IMR-90 (cell line): ENCODE measurements around the gene H1-8. TPM values are rescaled to one million over a fixed set of nuclear protein-coding genes. Genes with fewer than 3 reads are reported as not detected.

Experiments used
- ATAC-seq: fragments of 200-7000 bp; cut with Tn5 transposase; 2 replicates; pipeline ENCODE4 v1.9.1; 2020; ENCODE audit warnings: low read depth, mild to moderate bottlenecking, moderate library complexity
- BruUV-seq: library from RNA; stranded (reverse); fragments of 400-500 nt; replicated peaks from 2 replicates; lab custom pipeline; 2021; lab: Mats Ljungman, UMichigan
- CTCF ChIA-PET: fragments of 300-600 bp; formaldehyde crosslinking; extraction: SDS; loops from one replicate; lab custom pipeline; 2021; ENCODE audit warnings: antibody characterized with exemption; lab: Yijun Ruan, JAX
- POLR2A ChIA-PET: fragments of 300-600 bp; sonication (Branson Sonifier 250); formaldehyde crosslinking; loops from one replicate; lab custom pipeline; 2022; ENCODE audit warnings: antibody characterized with exemption; ENCODE audit not compliant: unreplicated experiment; lab: Charles Lee
- DNase-seq: peaks from one replicate; pipeline ENCODE4 v3.0.0; 2013
- H2AFZ ChIP-seq: replicated peaks from 2 replicates; pipeline ENCODE3; 2013; ENCODE audit warnings: low read length, mild to moderate bottlenecking; ENCODE audit not compliant: poor library complexity
- H2AK5ac ChIP-seq: 2 replicates; pipeline ENCODE4 v1.6.1; 2013; ENCODE audit warnings: low read depth, low read length, inconsistent platforms
- H2AK9ac ChIP-seq: replicated peaks from 2 replicates; pipeline ENCODE3; 2013; ENCODE audit warnings: mild to moderate bottlenecking, low read depth, low read length, moderate library complexity; ENCODE audit not compliant: poor library complexity
- H2BK120ac ChIP-seq: 2 replicates; pipeline ENCODE4 v1.6.1; 2013; ENCODE audit warnings: low read depth, low read length, inconsistent platforms
- H2BK15ac ChIP-seq: 3 replicates; pipeline ENCODE4 v1.6.1; 2013; ENCODE audit warnings: low read depth, low read length, inconsistent platforms
- H2BK20ac ChIP-seq: 2 replicates; pipeline ENCODE4 v1.6.1; 2013; ENCODE audit warnings: low read depth, mild to moderate bottlenecking, inconsistent platforms, low read length, moderate library complexity
- H2BK5ac ChIP-seq: 2 replicates; pipeline ENCODE4 v1.6.1; 2013; ENCODE audit warnings: mild to moderate bottlenecking, low read depth, low read length, inconsistent platforms; ENCODE audit not compliant: poor library complexity, severe bottlenecking
- H3K14ac ChIP-seq: replicated peaks from 2 replicates; pipeline ENCODE4 v1.6.1; 2013; ENCODE audit warnings: low read depth, low read length, inconsistent platforms
- H3K18ac ChIP-seq: 2 replicates; pipeline ENCODE4 v1.6.1; 2013; ENCODE audit warnings: low read depth, low read length, control low read depth
- H3K23ac ChIP-seq: 2 replicates; pipeline ENCODE4 v1.6.1; 2013; ENCODE audit warnings: low read depth, low read length, inconsistent platforms
- H3K27ac ChIP-seq: 2 replicates; pipeline ENCODE4 v1.5.1; 2013; ENCODE audit warnings: mild to moderate bottlenecking, control low read depth, low read length; ENCODE audit not compliant: insufficient read depth
- H3K27me3 ChIP-seq: 2 replicates; pipeline ENCODE4 v1.6.1; 2013; ENCODE audit warnings: low read length; ENCODE audit not compliant: control insufficient read depth, insufficient read depth
- H3K36me3 ChIP-seq: 2 replicates; pipeline ENCODE4 v1.6.1; 2013; ENCODE audit warnings: low read length, mixed read lengths; ENCODE audit not compliant: control insufficient read depth, insufficient read depth
- H3K4ac ChIP-seq: 2 replicates; pipeline ENCODE4 v1.6.1; 2013; ENCODE audit warnings: low read depth, low read length, inconsistent platforms
- H3K4me1 ChIP-seq: 2 replicates; pipeline ENCODE4 v1.6.1; 2013; ENCODE audit warnings: low read length, mixed read lengths; ENCODE audit not compliant: control insufficient read depth, insufficient read depth
- H3K4me2 ChIP-seq: 2 replicates; pipeline ENCODE4 v1.6.1; 2013; ENCODE audit warnings: low read depth, mild to moderate bottlenecking, control low read depth, low read length, moderate library complexity
- H3K4me3 ChIP-seq: 2 replicates; pipeline ENCODE4 v1.5.1; 2013; ENCODE audit warnings: low read depth, mild to moderate bottlenecking, control low read depth, low read length, moderate library complexity; ENCODE audit not compliant: insufficient read depth
- H3K56ac ChIP-seq: 2 replicates; pipeline ENCODE4 v1.6.1; 2013; ENCODE audit warnings: low read length, inconsistent platforms; ENCODE audit not compliant: insufficient read depth; ENCODE audit errors: extremely low read depth
- H3K79me1 ChIP-seq, 2 experiments: 2 replicates each; pipeline ENCODE4 v1.6.1; 2013; ENCODE audit warnings: low read length in 2 of 2, inconsistent platforms in 1 of 2, low read depth in 1 of 2
- H3K9ac ChIP-seq: 2 replicates; pipeline ENCODE4 v1.6.1; 2013; ENCODE audit warnings: low read depth, low read length, control low read depth
- H3K9me1 ChIP-seq: 2 replicates; pipeline ENCODE4 v1.6.1; 2013; ENCODE audit warnings: low read length, inconsistent platforms; ENCODE audit not compliant: insufficient read depth
- H3K9me3 ChIP-seq: 2 replicates; pipeline ENCODE4 v1.6.1; 2013; ENCODE audit warnings: low read length; ENCODE audit not compliant: control insufficient read depth, insufficient read depth
- H4K20me1 ChIP-seq: 2 replicates; pipeline ENCODE4 v1.6.1; 2013; ENCODE audit warnings: low read length, inconsistent platforms; ENCODE audit not compliant: insufficient read depth
- H4K5ac ChIP-seq: 2 replicates; pipeline ENCODE4 v1.6.1; 2013; ENCODE audit warnings: mild to moderate bottlenecking, low read depth, low read length, control low read depth
- H4K8ac ChIP-seq, 2 experiments: 2 replicates each; pipeline ENCODE4 v1.6.1; 2013; ENCODE audit warnings: low read depth in 2 of 2, low read length in 2 of 2, control low read depth in 1 of 2, inconsistent platforms in 1 of 2
- H4K91ac ChIP-seq: 2 replicates; pipeline ENCODE4 v1.6.1; 2013; ENCODE audit warnings: low read depth, low read length, inconsistent platforms; ENCODE audit not compliant: insufficient read depth
- BHLHE40 ChIP-seq: fragments of 150-350 bp; IDR thresholded peaks from 2 replicates; pipeline ENCODE4 v1.6.1; 2016; ENCODE audit warnings: mild to moderate bottlenecking, low read depth, low read length
- CEBPB ChIP-seq: IDR thresholded peaks from 2 replicates; pipeline ENCODE4 v1.6.1; 2012; ENCODE audit warnings: low read depth, low read length, improper control_type of control experiment
- CHD1 ChIP-seq: IDR thresholded peaks from 2 replicates; pipeline ENCODE4 v1.6.1; 2012; ENCODE audit warnings: low read depth, low read length, improper control_type of control experiment
- FOS ChIP-seq: fragments of 150-350 bp; IDR thresholded peaks from 2 replicates; pipeline ENCODE4 v1.6.1; 2016; ENCODE audit warnings: low read depth, low read length
- MAFK ChIP-seq: IDR thresholded peaks from 2 replicates; pipeline ENCODE4 v1.6.1; 2012; ENCODE audit warnings: low read depth, low read length, improper control_type of control experiment
- MAZ ChIP-seq: IDR thresholded peaks from 2 replicates; pipeline ENCODE4 v1.6.1; 2012; ENCODE audit warnings: low read depth, mild to moderate bottlenecking, low read length, improper control_type of control experiment, moderate library complexity, borderline replicate concordance
- MXI1 ChIP-seq: IDR thresholded peaks from 2 replicates; pipeline ENCODE4 v1.6.1; 2012; ENCODE audit warnings: low read depth, mild to moderate bottlenecking, low read length, moderate library complexity, borderline replicate concordance
- NFE2L2 ChIP-seq: fragments of 150-350 bp; IDR thresholded peaks from 2 replicates; pipeline ENCODE4 v1.6.1; 2016; ENCODE audit warnings: low read depth, mild to moderate bottlenecking, low read length
- POLR2A ChIP-seq: IDR thresholded peaks from 2 replicates; pipeline ENCODE4 v1.6.1; 2012; ENCODE audit warnings: mild to moderate bottlenecking, low read depth, low read length
- RAD21 ChIP-seq: IDR thresholded peaks from 2 replicates; pipeline ENCODE4 v1.6.1; 2012; ENCODE audit warnings: low read length, improper control_type of control experiment
- RCOR1 ChIP-seq: IDR thresholded peaks from 2 replicates; pipeline ENCODE4 v1.6.1; 2012; ENCODE audit warnings: mild to moderate bottlenecking, low read length, improper control_type of control experiment; ENCODE audit not compliant: insufficient replicate concordance
- RFX5 ChIP-seq: IDR thresholded peaks from 2 replicates; pipeline ENCODE4 v1.8.0; 2012; ENCODE audit warnings: low read depth, mild to moderate bottlenecking, low read length, moderate library complexity
- SMC3 ChIP-seq: fragments of 150-350 bp; IDR thresholded peaks from 2 replicates; pipeline ENCODE4 v1.6.1; 2016; ENCODE audit warnings: low read depth, mild to moderate bottlenecking, antibody characterized with exemption, low read length, moderate library complexity
- WGBS, 2 experiments: methylation state at CpG; one replicate each; pipeline versions ENCODE4 v1.1.5 to v1.1.7; 2013; ENCODE audit warnings: missing lambda C conversion rate in 2 of 2; ENCODE audit not compliant: insufficient read length in 1 of 2; ENCODE audit errors: extremely low coverage in 2 of 2; 5-methylcytosine and 5-hydroxymethylcytosine counted together
- dilution Hi-C: fragments of 300-500 bp; cut with HindIII; formaldehyde crosslinking; loops from one replicate; pipeline ENCODE4 v1.14.3; 2018; ENCODE audit warnings: low sequenced_read_pairs; ENCODE audit not compliant: unreplicated experiment
- in situ Hi-C: fragments of 300-500 bp; cut with MboI; formaldehyde crosslinking; loops from 3 replicates; pipeline ENCODE4 v1.14.3; 2019; ENCODE audit warnings: low sequenced_read_pairs, inconsistent platforms, mixed read lengths
- intact Hi-C: fragments of 100-400 bp; cut with micrococcal nuclease; formaldehyde crosslinking; loops from 2 replicates; pipeline ENCODE4 v1.10.0; 2022
- polyA plus RNA-seq, 3 experiments: library from polyadenylated mRNA; depleted of rRNA; stranded (reverse); fragments of >200 nt; gene quantifications; 2 replicates each; pipeline ENCODE4 v1.2.3, GENCODE V29; 2012; ENCODE audit warnings: low replicate concordance in 1 of 3
- total RNA-seq: library from RNA; depleted of rRNA; stranded (reverse); fragments of >200 nt; gene quantifications from 2 replicates; pipeline ENCODE4 v1.2.3, GENCODE V29; 2012
- TF ChIP-seq, protein P1 (sequence below): fragments of 150-350 bp; IDR thresholded peaks from 2 replicates; pipeline ENCODE4 v1.6.1; 2016; ENCODE audit warnings: low read depth, mild to moderate bottlenecking, low read length, moderate library complexity, borderline replicate concordance
- TF ChIP-seq, protein P2 (sequence below): conservative IDR thresholded peaks from 2 replicates; pipeline ENCODE4 v1.5.1; 2012; ENCODE audit warnings: mild to moderate bottlenecking, low read depth, low read length, improper control_type of control experiment
- TF ChIP-seq, protein P3 (sequence below): fragments of 150-350 bp; IDR thresholded peaks from 2 replicates; pipeline ENCODE4 v1.6.1; 2017; ENCODE audit warnings: mild to moderate bottlenecking, antibody characterized with exemption, low read length, low read depth

Gene H1-8
- total and polyA plus RNA-seq, 2 of the 4 experiments (the other 2 are of a cell fraction): not detected

DNA sequence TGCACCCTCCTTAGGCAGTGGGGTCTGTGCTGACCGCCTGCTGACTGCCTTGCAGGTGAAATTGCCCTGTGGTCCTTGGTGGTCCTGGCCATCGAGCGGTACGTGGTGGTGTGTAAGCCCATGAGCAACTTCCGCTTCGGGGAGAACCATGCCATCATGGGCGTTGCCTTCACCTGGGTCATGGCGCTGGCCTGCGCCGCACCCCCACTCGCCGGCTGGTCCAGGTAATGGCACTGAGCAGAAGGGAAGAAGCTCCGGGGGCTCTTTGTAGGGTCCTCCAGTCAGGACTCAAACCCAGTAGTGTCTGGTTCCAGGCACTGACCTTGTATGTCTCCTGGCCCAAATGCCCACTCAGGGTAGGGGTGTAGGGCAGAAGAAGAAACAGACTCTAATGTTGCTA is 12.2 kb upstream of the H1-8 start:
- CTCF ChIA-PET: no interaction called here
- Histone ChIP-seq H2AK5ac (peak overlapping the region; percentile 75; the same call in 1 of the 2 replicates), H3K9me3 (no peaks in the 10 kb centered on the region), H2BK5ac (no peak overlapping the region), H2BK20ac (no peak overlapping the region), H3K79me1 (no peaks in the 10 kb centered on the region), H3K4me1 (peaks cover 14% of the 10 kb centered on the region), H3K4me2 (no peak overlapping the region), H2AK9ac (peak overlapping the region; percentile 3), H3K23ac (peak overlapping the region; percentile 2; the same call in 1 of the 2 replicates), H3K36me3 (no peaks in the 10 kb centered on the region), H3K4ac (peak overlapping the region; percentile 37), H4K8ac (peak overlapping the region in 1 of 2 experiments; percentile 55; a peak in 3 of 4 replicates), H3K9me1 (peaks cover 8% of the 10 kb centered on the region), H4K91ac (peak overlapping the region; percentile 40; the same call in 1 of the 2 replicates), H4K20me1 (no peaks in the 10 kb centered on the region), H3K27ac (no peak overlapping the region), H2AFZ (peak overlapping the region; percentile 82), H3K18ac (peak overlapping the region; percentile 18; the same call in 1 of the 2 replicates), H2BK15ac (peak overlapping the region; percentile 71; the same call in 1 of the 3 replicates), H4K5ac (no peak overlapping the region; the same call in 1 of the 2 replicates), H3K56ac (no peak overlapping the region), H2BK120ac (peak overlapping the region; percentile 73), H3K4me3 (no peak overlapping the region), H3K9ac (no peak overlapping the region), H3K27me3 (no peaks in the 10 kb centered on the region), H3K14ac (peak overlapping the region; percentile 52; the same call in 1 of the 2 replicates)
- no peak for DNase-seq
- no TSS peak for BruUV-seq
- POLR2A ChIA-PET: no interaction called here
- TF ChIP-seq RAD21 (no peak), RFX5 (no peak), POLR2A (no peak), BHLHE40 (no peak), RCOR1 (no peak), NFE2L2 (no peak), CHD1 (no peak), FOS (no peak), MXI1 (no peak), MAZ (no peak), SMC3 (no peak), MAFK (no peak), CEBPB (no peak)
- TF ChIP-seq, protein P1, sequence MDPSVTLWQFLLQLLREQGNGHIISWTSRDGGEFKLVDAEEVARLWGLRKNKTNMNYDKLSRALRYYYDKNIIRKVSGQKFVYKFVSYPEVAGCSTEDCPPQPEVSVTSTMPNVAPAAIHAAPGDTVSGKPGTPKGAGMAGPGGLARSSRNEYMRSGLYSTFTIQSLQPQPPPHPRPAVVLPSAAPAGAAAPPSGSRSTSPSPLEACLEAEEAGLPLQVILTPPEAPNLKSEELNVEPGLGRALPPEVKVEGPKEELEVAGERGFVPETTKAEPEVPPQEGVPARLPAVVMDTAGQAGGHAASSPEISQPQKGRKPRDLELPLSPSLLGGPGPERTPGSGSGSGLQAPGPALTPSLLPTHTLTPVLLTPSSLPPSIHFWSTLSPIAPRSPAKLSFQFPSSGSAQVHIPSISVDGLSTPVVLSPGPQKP: no peak
- TF ChIP-seq, protein P2, sequence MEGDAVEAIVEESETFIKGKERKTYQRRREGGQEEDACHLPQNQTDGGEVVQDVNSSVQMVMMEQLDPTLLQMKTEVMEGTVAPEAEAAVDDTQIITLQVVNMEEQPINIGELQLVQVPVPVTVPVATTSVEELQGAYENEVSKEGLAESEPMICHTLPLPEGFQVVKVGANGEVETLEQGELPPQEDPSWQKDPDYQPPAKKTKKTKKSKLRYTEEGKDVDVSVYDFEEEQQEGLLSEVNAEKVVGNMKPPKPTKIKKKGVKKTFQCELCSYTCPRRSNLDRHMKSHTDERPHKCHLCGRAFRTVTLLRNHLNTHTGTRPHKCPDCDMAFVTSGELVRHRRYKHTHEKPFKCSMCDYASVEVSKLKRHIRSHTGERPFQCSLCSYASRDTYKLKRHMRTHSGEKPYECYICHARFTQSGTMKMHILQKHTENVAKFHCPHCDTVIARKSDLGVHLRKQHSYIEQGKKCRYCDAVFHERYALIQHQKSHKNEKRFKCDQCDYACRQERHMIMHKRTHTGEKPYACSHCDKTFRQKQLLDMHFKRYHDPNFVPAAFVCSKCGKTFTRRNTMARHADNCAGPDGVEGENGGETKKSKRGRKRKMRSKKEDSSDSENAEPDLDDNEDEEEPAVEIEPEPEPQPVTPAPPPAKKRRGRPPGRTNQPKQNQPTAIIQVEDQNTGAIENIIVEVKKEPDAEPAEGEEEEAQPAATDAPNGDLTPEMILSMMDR: no peak
- TF ChIP-seq, protein P3, sequence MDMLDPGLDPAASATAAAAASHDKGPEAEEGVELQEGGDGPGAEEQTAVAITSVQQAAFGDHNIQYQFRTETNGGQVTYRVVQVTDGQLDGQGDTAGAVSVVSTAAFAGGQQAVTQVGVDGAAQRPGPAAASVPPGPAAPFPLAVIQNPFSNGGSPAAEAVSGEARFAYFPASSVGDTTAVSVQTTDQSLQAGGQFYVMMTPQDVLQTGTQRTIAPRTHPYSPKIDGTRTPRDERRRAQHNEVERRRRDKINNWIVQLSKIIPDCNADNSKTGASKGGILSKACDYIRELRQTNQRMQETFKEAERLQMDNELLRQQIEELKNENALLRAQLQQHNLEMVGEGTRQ: no peak
- in situ Hi-C loops (no loop called here), intact Hi-C loops (no loop called here), dilution Hi-C loops (no loop called here)
- 94% methylated on average over 9 of the region's 13 CpGs; no CpG with 5 or more reads in 1 of the 2 experiments for WGBS, 2 experiments
- ATAC-seq: no peak
